ENCODE measurements around the gene GTSE1.
A peak's percentile ranks its signal among the peaks of the same experiment; 100 is the strongest.
"Not testable (repeated sequence)": the region's sequence is repeated elsewhere in the genome, so short reads cannot be mapped to it uniquely, and the experiment has no call there.

The GTSE1 gene

GRCh38 chr22:46296257-46297150 lies at the start of gene GTSE1:
TSS of gene GTSE1 (plus strand) at chr22:46296870. CDS start at chr22:46297401, 531 bp downstream.
- peak; percentile 94 to 97 for DNase-seq

GRCh38 chr22:46247443-46247975 lies 49.2 kb upstream of the GTSE1 start:
- DNase-seq: no peak

- DNase-seq: peak; percentile 59 to 90
Observed at GRCh38 chr22:46250035-46250782, 46.5 kb upstream of the GTSE1 start, which contains the start of gene CDPF1. TSS of gene CDPF1 (minus strand) at chr22:46250293. CDS start at chr22:46248284, 2,009 bp downstream.

- DNase-seq: no peak
Observed at GRCh38 chr22:46250783-46251125, 45.9 kb upstream of the GTSE1 start.

- no peak for DNase-seq
Observed at GRCh38 chr22:46251266-46251665, 45.4 kb upstream of the GTSE1 start.

- DNase-seq: no peak
Observed at GRCh38 chr22:46251816-46252380, 44.8 kb upstream of the GTSE1 start.

GRCh38 chr22:46256358-46256958 lies 40.2 kb upstream of the GTSE1 start:
- no peak for DNase-seq

GRCh38 chr22:46259374-46259773 lies 37.3 kb upstream of the GTSE1 start:
- DNase-seq: no peak

GRCh38 chr22:46260038-46260437 lies 36.6 kb upstream of the GTSE1 start:
- DNase-seq: no peak

- peak in 1 of 2 donors; percentile 21 for DNase-seq
Observed at GRCh38 chr22:46262449-46263215, 34.0 kb upstream of the GTSE1 start.

- DNase-seq: no peak
Observed at GRCh38 chr22:46263216-46263590, 33.5 kb upstream of the GTSE1 start, which contains the start of gene PKDREJ. TSS of gene PKDREJ (minus strand) at chr22:46263343. CDS start at chr22:46263322, 21 bp downstream.

- DNase-seq: not testable (repeated sequence)
Observed at GRCh38 chr22:46264520-46264919, 32.1 kb upstream of the GTSE1 start.

GRCh38 chr22:46265627-46266026 lies 31.0 kb upstream of the GTSE1 start:
- DNase-seq: not testable (repeated sequence)

- DNase-seq: peak; percentile 58 to 85
Observed at GRCh38 chr22:46267431-46268279, 29.0 kb upstream of the GTSE1 start, which contains the start of gene TTC38. TSS of gene TTC38 (plus strand) at chr22:46268008. CDS start at chr22:46268040, 32 bp downstream.

GRCh38 chr22:46269564-46269963 lies 27.1 kb upstream of the GTSE1 start:
- DNase-seq: no peak

- DNase-seq: no peak
Observed at GRCh38 chr22:46272196-46272595, 24.5 kb upstream of the GTSE1 start.

- no peak for DNase-seq
Observed at GRCh38 chr22:46272762-46273431, 23.8 kb upstream of the GTSE1 start.

GRCh38 chr22:46273432-46274148 lies 23.1 kb upstream of the GTSE1 start:
- no peak for DNase-seq

GRCh38 chr22:46274381-46274780 lies 22.3 kb upstream of the GTSE1 start:
- DNase-seq: no peak

All from hippocampal formation (tissue), 2 donors.